Uterus (tissue), 2 donors: ENCODE data around the gene RBMS1.

Experiments
- POLR2A ChIP-seq, 2 donors: fragments of 450-650 bp; IDR thresholded peaks; one replicate each; pipeline ENCODE4 v1.6.1; 2016; ENCODE audit warnings: antibody characterized with exemption in 2 of 2, mild to moderate bottlenecking in 1 of 2, moderate library complexity in 1 of 2
- TF ChIP-seq, protein P1 (sequence below), 4 experiments: fragments of 200-600 bp in 2 of 4; fragments of 450-650 bp in 2 of 4; sonication (generic) in 2 of 4; IDR thresholded peaks; one replicate each; pipeline ENCODE4 v1.5.1; 2016 to 2019; ENCODE audit warnings: antibody characterized with exemption in 4 of 4, mild to moderate bottlenecking in 2 of 4, moderate library complexity in 1 of 4

DNA sequence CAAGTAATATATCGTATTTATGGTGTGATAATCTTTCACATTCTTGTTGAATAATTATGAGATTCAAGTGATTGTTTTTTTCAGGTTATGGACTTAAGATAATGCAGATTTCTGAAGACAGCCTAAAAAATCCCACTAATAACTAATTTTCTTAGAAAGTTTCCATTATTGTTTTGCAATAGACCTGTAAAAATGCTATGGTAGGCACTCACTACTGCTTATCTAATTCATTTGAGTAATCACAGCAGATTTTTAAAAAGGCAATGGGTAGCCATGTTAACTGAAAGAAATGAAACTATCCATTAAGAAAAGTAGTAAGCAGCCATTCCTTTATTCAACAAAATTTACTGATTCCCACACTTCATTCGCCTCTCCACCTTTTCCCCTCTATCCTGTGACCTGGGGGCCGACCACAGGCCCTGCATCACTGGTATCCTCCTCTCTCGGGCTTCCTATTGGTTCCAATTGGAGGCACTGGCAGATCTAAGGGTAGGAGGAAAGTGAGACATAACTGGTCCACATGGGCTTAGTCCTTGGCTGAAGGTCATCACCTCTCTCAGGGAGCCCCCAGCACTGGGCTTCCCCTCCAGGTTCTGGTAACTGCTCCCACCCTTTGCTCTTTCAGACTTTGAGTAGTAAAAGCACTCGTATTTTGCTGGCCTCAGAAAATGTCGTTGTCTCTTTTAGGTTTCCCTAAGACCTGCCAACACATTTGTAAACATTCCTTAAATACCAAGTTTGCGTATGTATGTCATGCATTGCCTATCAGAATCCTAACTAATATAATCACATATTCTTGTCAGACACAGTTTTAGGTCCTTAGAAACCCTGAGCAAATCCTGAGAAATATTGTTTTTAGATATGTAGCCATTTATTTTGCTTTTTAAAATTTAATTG, 18.5 kb downstream of the RBMS1 start:
- no peak for TF ChIP-seq POLR2A (IDR thresholded peaks at IDR 0.05)
- TF ChIP-seq, protein P1, sequence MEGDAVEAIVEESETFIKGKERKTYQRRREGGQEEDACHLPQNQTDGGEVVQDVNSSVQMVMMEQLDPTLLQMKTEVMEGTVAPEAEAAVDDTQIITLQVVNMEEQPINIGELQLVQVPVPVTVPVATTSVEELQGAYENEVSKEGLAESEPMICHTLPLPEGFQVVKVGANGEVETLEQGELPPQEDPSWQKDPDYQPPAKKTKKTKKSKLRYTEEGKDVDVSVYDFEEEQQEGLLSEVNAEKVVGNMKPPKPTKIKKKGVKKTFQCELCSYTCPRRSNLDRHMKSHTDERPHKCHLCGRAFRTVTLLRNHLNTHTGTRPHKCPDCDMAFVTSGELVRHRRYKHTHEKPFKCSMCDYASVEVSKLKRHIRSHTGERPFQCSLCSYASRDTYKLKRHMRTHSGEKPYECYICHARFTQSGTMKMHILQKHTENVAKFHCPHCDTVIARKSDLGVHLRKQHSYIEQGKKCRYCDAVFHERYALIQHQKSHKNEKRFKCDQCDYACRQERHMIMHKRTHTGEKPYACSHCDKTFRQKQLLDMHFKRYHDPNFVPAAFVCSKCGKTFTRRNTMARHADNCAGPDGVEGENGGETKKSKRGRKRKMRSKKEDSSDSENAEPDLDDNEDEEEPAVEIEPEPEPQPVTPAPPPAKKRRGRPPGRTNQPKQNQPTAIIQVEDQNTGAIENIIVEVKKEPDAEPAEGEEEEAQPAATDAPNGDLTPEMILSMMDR (IDR thresholded peaks at IDR 0.05) = no peak
